Ascending aorta (tissue), 2 donors: ENCODE data around the gene MUC2. TPM values are rescaled to one million over a fixed set of nuclear protein-coding genes. Genes with fewer than 3 reads are reported as not detected.

Source experiments
- DNase-seq, 2 donors: peaks; one replicate each; pipeline ENCODE4 v3.0.0-alpha.2; 2019; ENCODE audit warnings: low spot score in 2 of 2
- H3K27ac ChIP-seq, 2 donors: fragments of 200-600 bp; sonication (generic); one replicate each; pipeline ENCODE4 v1.5.1; 2016 to 2017; ENCODE audit warnings: mild to moderate bottlenecking in 1 of 2
- H3K27me3 ChIP-seq: fragments of 200-600 bp; sonication (generic); one replicate; pipeline ENCODE4 v1.5.1; 2017
- H3K36me3 ChIP-seq, 2 donors: fragments of 200-600 bp; sonication (generic); one replicate each; pipeline ENCODE4 v1.5.1; 2016
- H3K4me1 ChIP-seq, 2 donors: fragments of 200-600 bp; sonication (generic); one replicate each; pipeline ENCODE4 v1.5.1; 2016 to 2017; ENCODE audit warnings: mild to moderate bottlenecking in 1 of 2
- H3K4me3 ChIP-seq, 2 donors: fragments of 200-600 bp; sonication (generic); one replicate each; pipeline ENCODE4 v1.5.1; 2016 to 2017; ENCODE audit warnings: mild to moderate bottlenecking in 1 of 2
- H3K9me3 ChIP-seq, 2 donors: fragments of 200-600 bp; sonication (generic); one replicate each; pipeline ENCODE4 v1.5.1; 2016
- CTCF ChIP-seq, 3 experiments: fragments of 200-600 bp in 2 of 3; fragments of 450-650 bp in 1 of 3; sonication (generic) in 2 of 3; IDR thresholded peaks; one replicate each; pipeline ENCODE4 v1.5.1; 2016 to 2019; ENCODE audit warnings: antibody characterized with exemption in 3 of 3, mild to moderate bottlenecking in 1 of 3, moderate library complexity in 1 of 3
- intact Hi-C: fragments of 100-400 bp; cut with DNase I; formaldehyde crosslinking; loops from one replicate; pipeline ENCODE4 v1.15.1; 2023
- total RNA-seq: library from RNA; depleted of rRNA; stranded (reverse); fragments of >200 nt; gene quantifications from one replicate; pipeline ENCODE4 v1.1.0, GENCODE V29; 2016

Gene MUC2
- total RNA-seq, 1 donor from 2014 or later, result 0.11 TPM

GRCh38 chr11:1118755-1119603 lies 44.3 kb downstream of the MUC2 start:
- DNase-seq, result no peak
- no peaks in the 10 kb centered on the region for H3K27me3 ChIP-seq
- intact Hi-C loops, result no loop called here
- H3K4me1 ChIP-seq, result no peaks in the 10 kb centered on the region
- TF ChIP-seq CTCF (IDR thresholded peaks at IDR 0.05), result no peak
- no peaks in the 10 kb centered on the region for H3K9me3 ChIP-seq
- H3K4me3 ChIP-seq, result no peak overlapping the region
- H3K27ac ChIP-seq, result no peak overlapping the region
- H3K36me3 ChIP-seq, result no peaks in the 10 kb centered on the region

- peak in 1 of 2 donors; percentile 52 for DNase-seq
- H3K4me1 ChIP-seq, result no peaks in the 10 kb centered on the region
- no peaks in the 10 kb centered on the region for H3K27me3 ChIP-seq
- no peak for TF ChIP-seq CTCF (IDR thresholded peaks at IDR 0.05)
- intact Hi-C loops, result no loop called here
- H3K4me3 ChIP-seq, result no peak overlapping the region
- no peaks in the 10 kb centered on the region for H3K36me3 ChIP-seq
- H3K9me3 ChIP-seq, result no peaks in the 10 kb centered on the region
- no peak overlapping the region for H3K27ac ChIP-seq
These were observed 45.0 kb downstream of the MUC2 start for GRCh38 chr11:1119604-1120146.

- Histone ChIP-seq H3K4me1 (no peaks in the 10 kb centered on the region), H3K27me3 (no peaks in the 10 kb centered on the region), H3K27ac (no peak overlapping the region), H3K4me3 (no peak overlapping the region), H3K9me3 (no peaks in the 10 kb centered on the region), H3K36me3 (no peaks in the 10 kb centered on the region)
- intact Hi-C loops, result no loop called here
- no peak for TF ChIP-seq CTCF (IDR thresholded peaks at IDR 0.05)
- DNase-seq, result peak in 1 of 2 donors; percentile 56
These were observed 46.1 kb downstream of the MUC2 start for GRCh38 chr11:1120532-1121330.

- intact Hi-C loops, result no loop called here
- TF ChIP-seq CTCF (IDR thresholded peaks at IDR 0.05), result no peak
- Histone ChIP-seq H3K4me3 (no peak overlapping the region), H3K4me1 (no peaks in the 10 kb centered on the region), H3K27me3 (no peaks in the 10 kb centered on the region), H3K36me3 (no peaks in the 10 kb centered on the region), H3K9me3 (no peaks in the 10 kb centered on the region), H3K27ac (no peak overlapping the region)
- peak in 1 of 2 donors; percentile 58 for DNase-seq
These were observed 46.7 kb downstream of the MUC2 start for GRCh38 chr11:1121331-1121812.

GRCh38 chr11:1121813-1122663 lies 47.4 kb downstream of the MUC2 start:
- Histone ChIP-seq H3K4me3 (no peak overlapping the region), H3K27me3 (no peaks in the 10 kb centered on the region), H3K36me3 (no peaks in the 10 kb centered on the region), H3K9me3 (no peaks in the 10 kb centered on the region), H3K4me1 (no peaks in the 10 kb centered on the region), H3K27ac (no peak overlapping the region)
- TF ChIP-seq CTCF (IDR thresholded peaks at IDR 0.05), result no peak
- peak in 1 of 2 donors; percentile 38 for DNase-seq
- intact Hi-C loops, result no loop called here
